ENCODE results near the gene BATF. TPM values are rescaled to one million over a fixed set of nuclear protein-coding genes. Genes with fewer than 3 reads are reported as not detected.

The BATF gene
- total RNA-seq, 2 experiments from 2014 or later: 0.98 to 1.5 TPM

DNA sequence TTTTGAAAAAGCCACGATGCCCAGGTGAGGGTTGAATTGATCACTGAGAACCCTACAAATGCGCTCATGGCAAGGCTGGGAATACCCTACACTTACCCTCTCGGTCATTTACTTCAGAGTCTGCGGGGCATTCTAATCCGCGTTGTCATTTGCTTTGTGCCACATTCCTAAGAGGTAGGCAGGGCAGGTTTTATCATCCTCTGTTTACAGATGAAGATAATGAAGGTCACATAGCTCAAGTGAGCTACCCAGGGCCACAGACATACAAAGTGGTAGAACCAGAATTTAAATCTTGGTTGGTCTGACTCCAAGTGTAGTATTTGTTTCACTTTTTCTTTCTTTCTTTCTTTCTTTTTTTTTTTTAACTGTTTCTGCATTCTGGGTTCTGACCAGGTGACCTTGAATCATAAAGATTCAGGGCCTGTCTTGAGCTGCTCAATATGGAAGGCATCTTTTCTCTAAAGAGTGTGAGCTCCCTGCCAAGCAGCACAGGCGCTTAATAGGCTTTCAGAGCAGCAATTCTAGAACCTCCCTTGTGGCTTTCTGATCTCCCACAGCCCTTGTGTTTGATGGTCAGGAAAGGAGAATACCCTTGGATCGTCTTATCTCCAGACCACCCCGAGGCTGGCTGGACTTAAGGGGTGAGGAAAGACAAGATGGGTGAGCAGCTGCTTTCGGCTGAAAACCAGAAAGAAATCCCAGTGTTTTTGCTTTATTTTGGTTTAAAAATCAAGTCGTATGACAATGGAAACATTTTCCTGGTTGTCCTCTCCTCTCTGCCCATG is 662 bp upstream of the BATF start:
- peak overlapping the region; percentile 62 for H3K4me3 ChIP-seq (ENCODE audit: low read depth, low read length, poor library complexity, severe bottlenecking)
- H2AFZ ChIP-seq (ENCODE audit: low read length): peak overlapping the region; percentile 73
- intact Hi-C loops (cut with micrococcal nuclease; ENCODE audit: unreplicated experiment): no loop called here
- ChIA-PET POLR2A (no interaction called here), CTCF (ENCODE audit: unreplicated experiment) (interaction anchor here (0.8 kb wide), 1 partner anchor 42 kb away, joined by 3 read pairs; no protein-coding TSS in a partner anchor)
- H3K4me1 ChIP-seq (ENCODE audit: insufficient read depth, low read length, poor library complexity, severe bottlenecking): peaks cover 22% of the 10 kb centered on the region
- no peaks in the 10 kb centered on the region for H3K36me3 ChIP-seq (ENCODE audit: insufficient read depth, low read length)
- no peaks in the 10 kb centered on the region for H4K20me1 ChIP-seq (ENCODE audit: insufficient read depth, low read length)
- H3K79me2 ChIP-seq (ENCODE audit: insufficient read depth, low read depth, low read length): no peaks in the 10 kb centered on the region
- BruUV-seq (replicated peaks): no TSS peak
- H3K9me3 ChIP-seq (ENCODE audit: low read length): no peaks in the 10 kb centered on the region
- H3K27ac ChIP-seq (ENCODE audit: low read depth, low read length, poor library complexity, severe bottlenecking): no peak overlapping the region
- H3K9me2 ChIP-seq (ENCODE audit: insufficient read depth, low read length): no peaks in the 10 kb centered on the region
- no peak for TF ChIP-seq CTCF (conservative IDR thresholded peaks at IDR 0.05; ENCODE audit: low read length)
- no peak for TF ChIP-seq EZH2phosphoT487 (IDR thresholded peaks at IDR 0.05; ENCODE audit: borderline replicate concordance, low read depth, low read length)
- DNase-seq (ENCODE audit: low spot score): no peak
- H3K4me2 ChIP-seq (ENCODE audit: low read length): peak overlapping the region; percentile 65

GRCh38 chr14:75522983-75523318 is 682 bp downstream of the BATF start:
- ChIA-PET POLR2A (no interaction called here), CTCF (ENCODE audit: unreplicated experiment) (no interaction called here)
- H3K36me3 ChIP-seq (ENCODE audit: insufficient read depth, low read length): no peaks in the 10 kb centered on the region
- H3K4me1 ChIP-seq (ENCODE audit: insufficient read depth, low read length, poor library complexity, severe bottlenecking): peaks cover 22% of the 10 kb centered on the region
- no peak overlapping the region for H3K27ac ChIP-seq (ENCODE audit: low read depth, low read length, poor library complexity, severe bottlenecking)
- TF ChIP-seq EZH2phosphoT487 (IDR thresholded peaks at IDR 0.05; ENCODE audit: borderline replicate concordance, low read depth, low read length): no peak
- no peak for TF ChIP-seq CTCF (conservative IDR thresholded peaks at IDR 0.05; ENCODE audit: low read length)
- H3K4me2 ChIP-seq (ENCODE audit: low read length): peak overlapping the region; percentile 65
- no TSS peak for BruUV-seq (replicated peaks)
- DNase-seq (ENCODE audit: low spot score): no peak
- no peaks in the 10 kb centered on the region for H3K9me2 ChIP-seq (ENCODE audit: insufficient read depth, low read length)
- no peaks in the 10 kb centered on the region for H3K9me3 ChIP-seq (ENCODE audit: low read length)
- intact Hi-C loops (cut with micrococcal nuclease; ENCODE audit: unreplicated experiment): no loop called here
- H3K79me2 ChIP-seq (ENCODE audit: insufficient read depth, low read depth, low read length): no peaks in the 10 kb centered on the region
- no peaks in the 10 kb centered on the region for H4K20me1 ChIP-seq (ENCODE audit: insufficient read depth, low read length)
- H3K4me3 ChIP-seq (ENCODE audit: low read depth, low read length, poor library complexity, severe bottlenecking): peak overlapping the region; percentile 62
- peak overlapping the region; percentile 73; the same call in 1 of the 2 replicates for H2AFZ ChIP-seq (ENCODE audit: low read length)

DNA sequence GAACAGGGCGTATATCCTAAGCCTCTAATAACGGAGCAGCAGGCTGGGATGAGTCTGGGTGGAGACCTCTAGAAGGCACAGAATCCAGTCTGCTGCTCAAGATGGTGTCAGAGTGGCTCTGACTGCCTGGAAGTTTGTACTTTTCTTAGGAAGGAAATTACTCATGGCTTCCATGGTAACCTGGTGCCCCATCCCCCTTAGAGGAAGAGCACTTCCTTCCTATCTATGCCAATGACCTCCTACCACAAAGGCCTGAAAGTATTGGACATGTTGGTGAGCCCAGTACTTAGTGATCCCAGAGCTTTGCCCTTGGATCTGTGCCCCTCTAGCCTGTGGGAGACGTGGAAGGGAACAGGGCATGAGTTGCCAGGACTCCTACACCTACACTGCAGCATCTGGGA is 1.5 kb downstream of the BATF start:
- H3K36me3 ChIP-seq (ENCODE audit: insufficient read depth, low read length): no peaks in the 10 kb centered on the region
- CTCF ChIA-PET (ENCODE audit: unreplicated experiment): no interaction called here
- no TSS peak for BruUV-seq (replicated peaks)
- POLR2A ChIA-PET: no interaction called here
- H3K9me2 ChIP-seq (ENCODE audit: insufficient read depth, low read length): no peaks in the 10 kb centered on the region
- H3K9me3 ChIP-seq (ENCODE audit: low read length): no peaks in the 10 kb centered on the region
- H2AFZ ChIP-seq (ENCODE audit: low read length): no peak overlapping the region
- no peaks in the 10 kb centered on the region for H4K20me1 ChIP-seq (ENCODE audit: insufficient read depth, low read length)
- H3K4me2 ChIP-seq (ENCODE audit: low read length): no peak overlapping the region
- H3K4me1 ChIP-seq (ENCODE audit: insufficient read depth, low read length, poor library complexity, severe bottlenecking): peaks cover 22% of the 10 kb centered on the region
- intact Hi-C loops (cut with micrococcal nuclease; ENCODE audit: unreplicated experiment): no loop called here
- H3K4me3 ChIP-seq (ENCODE audit: low read depth, low read length, poor library complexity, severe bottlenecking): no peak overlapping the region
- no peak overlapping the region for H3K27ac ChIP-seq (ENCODE audit: low read depth, low read length, poor library complexity, severe bottlenecking)
- H3K79me2 ChIP-seq (ENCODE audit: insufficient read depth, low read depth, low read length): no peaks in the 10 kb centered on the region
- TF ChIP-seq EZH2phosphoT487 (IDR thresholded peaks at IDR 0.05; ENCODE audit: borderline replicate concordance, low read depth, low read length) (no peak), CTCF (conservative IDR thresholded peaks at IDR 0.05; ENCODE audit: low read length) (no peak)
- no peak for DNase-seq (ENCODE audit: low spot score)
